IPS DF 6.9 (cell line): Measurements from ENCODE around the gene DHRS2.

Experiments used
- DNase-seq: peaks from one replicate; pipeline ENCODE4 v3.0.0-alpha.2; 2013; ENCODE audit warnings: low read depth, low spot score
- H3K27ac ChIP-seq: one replicate; pipeline ENCODE4 v1.5.1; 2013; ENCODE audit warnings: low read length, control low read depth
- H3K27me3 ChIP-seq: 2 replicates; pipeline ENCODE4 v1.6.1; 2013; ENCODE audit warnings: mild to moderate bottlenecking, low read length; ENCODE audit not compliant: control insufficient read depth, insufficient read depth
- H3K36me3 ChIP-seq: 2 replicates; pipeline ENCODE4 v1.6.1; 2013; ENCODE audit warnings: low read length; ENCODE audit not compliant: control insufficient read depth, insufficient read depth
- H3K4me1 ChIP-seq: 2 replicates; pipeline ENCODE4 v1.6.1; 2013; ENCODE audit warnings: low read length; ENCODE audit not compliant: control insufficient read depth, insufficient read depth
- H3K4me3 ChIP-seq: 2 replicates; pipeline ENCODE4 v1.5.1; 2013; ENCODE audit warnings: mild to moderate bottlenecking, low read length
- H3K9me3 ChIP-seq: 2 replicates; pipeline ENCODE4 v1.6.1; 2013; ENCODE audit warnings: low read length, inconsistent platforms; ENCODE audit not compliant: control insufficient read depth, insufficient read depth
- WGBS: extraction: QIAGEN DNeasy Blood & Tissue Kit; methylation state at CpG from one replicate; pipeline ENCODE4 v1.1.7; 2013; ENCODE audit warnings: mixed read lengths, missing lambda C conversion rate; ENCODE audit not compliant: insufficient read length, insufficient coverage; 5-methylcytosine and 5-hydroxymethylcytosine counted together

Gene DHRS2

GRCh38 chr14:23693252-23693775 lies 57.1 kb downstream of the DHRS2 start:
- WGBS: no CpG with 5 or more reads among the region's 11 CpGs
- no peak overlapping the region for H3K4me3 ChIP-seq
- no peak overlapping the region for H3K27ac ChIP-seq
- no peaks in the 10 kb centered on the region for H3K36me3 ChIP-seq
- no peaks in the 10 kb centered on the region for H3K27me3 ChIP-seq
- peaks cover 5% of the 10 kb centered on the region; the same call in 1 of the 2 replicates for H3K4me1 ChIP-seq
- no peak for DNase-seq
- peaks cover 2% of the 10 kb centered on the region; the same call in 1 of the 2 replicates for H3K9me3 ChIP-seq

DNA sequence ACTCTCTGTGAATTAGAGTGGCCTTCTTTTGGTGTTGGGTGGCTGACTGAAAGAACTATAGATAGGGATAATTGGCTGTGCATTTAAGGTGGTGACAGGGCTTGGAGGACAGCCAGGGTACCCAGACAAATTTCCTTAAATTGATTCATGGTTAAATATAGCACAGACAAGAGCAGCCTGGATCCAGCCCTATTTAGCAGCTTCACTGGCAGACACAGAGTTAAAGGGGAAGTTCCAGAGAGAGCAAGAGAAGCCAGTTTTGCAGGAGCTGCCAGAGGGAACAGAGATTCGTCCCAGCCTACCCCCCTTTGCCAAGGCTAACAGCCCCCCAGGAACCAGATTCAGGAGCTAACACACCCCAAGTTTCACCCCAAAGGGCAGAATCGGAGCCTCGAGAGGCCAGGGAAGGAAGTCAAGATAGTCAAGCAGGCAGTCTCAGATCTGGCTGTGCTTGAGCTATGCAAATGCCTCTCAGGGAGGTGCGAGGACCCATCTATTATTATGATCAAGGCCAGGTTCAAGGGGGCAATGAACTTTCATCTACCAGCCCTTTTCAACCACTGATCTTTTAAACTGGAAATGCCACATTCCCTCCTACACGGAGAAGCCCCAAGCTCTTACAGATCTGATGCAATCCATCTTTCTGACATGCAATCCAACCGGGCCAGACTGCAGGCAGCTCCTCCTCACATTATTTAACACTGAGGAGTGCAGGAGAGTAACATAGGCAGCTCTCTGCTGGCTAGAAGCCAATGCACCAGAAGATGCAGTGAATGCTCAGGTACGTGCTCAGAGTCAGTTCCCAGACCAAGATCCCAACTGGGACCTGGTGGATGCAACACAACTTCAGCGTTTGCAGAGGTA lies 58.2 kb downstream of the DHRS2 start:
- Histone ChIP-seq H3K4me1 (peaks cover 5% of the 10 kb centered on the region; the same call in 1 of the 2 replicates), H3K27ac (no peak overlapping the region), H3K9me3 (peaks cover 2% of the 10 kb centered on the region; the same call in 1 of the 2 replicates), H3K27me3 (no peaks in the 10 kb centered on the region), H3K4me3 (no peak overlapping the region), H3K36me3 (no peaks in the 10 kb centered on the region)
- no peak for DNase-seq
- WGBS: no CpG with 5 or more reads among the region's 8 CpGs
